ENCODE measurements around the gene APOB. TPM values are rescaled to one million over a fixed set of nuclear protein-coding genes. Genes with fewer than 3 reads are reported as not detected.

The APOB gene
- total RNA-seq, 2 experiments from 2014 or later = not detected

DNA sequence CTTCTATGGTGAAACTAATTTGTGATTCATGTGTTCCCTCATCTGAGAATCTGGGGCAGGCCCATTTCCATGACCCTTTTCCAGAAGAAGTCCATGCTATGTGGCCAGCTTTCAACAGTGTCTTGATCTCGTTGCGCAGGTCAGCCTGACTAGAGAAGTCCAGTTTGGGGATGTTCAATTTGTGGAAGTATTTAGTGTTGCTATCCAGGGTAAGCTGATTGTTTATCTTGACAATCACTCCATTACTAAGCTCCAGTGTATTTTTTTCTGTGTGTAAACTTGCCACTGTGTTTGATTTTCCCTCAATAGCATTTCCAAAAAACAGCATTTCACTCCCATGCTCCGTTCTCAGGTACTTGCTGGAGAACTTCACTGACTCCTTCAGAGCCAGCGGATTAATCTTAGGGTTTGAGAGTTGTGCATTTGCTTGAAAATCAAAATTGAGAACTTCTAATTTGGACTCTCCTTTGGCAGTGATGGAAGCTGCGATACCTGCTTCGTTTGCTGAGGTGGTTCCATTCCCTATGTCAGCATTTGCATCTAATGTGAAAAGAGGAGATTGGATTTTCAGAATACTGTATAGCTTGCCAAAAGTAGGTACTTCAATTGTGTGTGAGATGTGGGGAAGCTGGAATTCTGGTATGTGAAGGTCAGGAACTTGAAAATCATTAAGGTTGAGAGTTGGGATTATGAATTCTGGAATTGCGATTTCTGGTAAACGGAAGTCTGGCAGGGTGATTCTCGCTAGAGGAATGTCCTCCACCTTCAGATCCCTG, 35.7 kb downstream of the APOB start:
- H3K27ac Mint-ChIP-seq = no peak overlapping the region
- DNase-seq (no peak), ATAC-seq (no peak)
- CTCF ChIA-PET = no interaction called here
- H3K4me1 Mint-ChIP-seq (ENCODE audit: low read depth) = no peaks in the 10 kb centered on the region
- no peak overlapping the region for H3K4me3 Mint-ChIP-seq
- peaks cover 1% of the 10 kb centered on the region for H3K27me3 Mint-ChIP-seq (ENCODE audit: low read depth)
- H3K9me3 Mint-ChIP-seq (ENCODE audit: insufficient read depth) = no peaks in the 10 kb centered on the region
- H3K36me3 Mint-ChIP-seq (ENCODE audit: low read depth) = no peaks in the 10 kb centered on the region
- POLR2A ChIA-PET = no interaction called here

DNA sequence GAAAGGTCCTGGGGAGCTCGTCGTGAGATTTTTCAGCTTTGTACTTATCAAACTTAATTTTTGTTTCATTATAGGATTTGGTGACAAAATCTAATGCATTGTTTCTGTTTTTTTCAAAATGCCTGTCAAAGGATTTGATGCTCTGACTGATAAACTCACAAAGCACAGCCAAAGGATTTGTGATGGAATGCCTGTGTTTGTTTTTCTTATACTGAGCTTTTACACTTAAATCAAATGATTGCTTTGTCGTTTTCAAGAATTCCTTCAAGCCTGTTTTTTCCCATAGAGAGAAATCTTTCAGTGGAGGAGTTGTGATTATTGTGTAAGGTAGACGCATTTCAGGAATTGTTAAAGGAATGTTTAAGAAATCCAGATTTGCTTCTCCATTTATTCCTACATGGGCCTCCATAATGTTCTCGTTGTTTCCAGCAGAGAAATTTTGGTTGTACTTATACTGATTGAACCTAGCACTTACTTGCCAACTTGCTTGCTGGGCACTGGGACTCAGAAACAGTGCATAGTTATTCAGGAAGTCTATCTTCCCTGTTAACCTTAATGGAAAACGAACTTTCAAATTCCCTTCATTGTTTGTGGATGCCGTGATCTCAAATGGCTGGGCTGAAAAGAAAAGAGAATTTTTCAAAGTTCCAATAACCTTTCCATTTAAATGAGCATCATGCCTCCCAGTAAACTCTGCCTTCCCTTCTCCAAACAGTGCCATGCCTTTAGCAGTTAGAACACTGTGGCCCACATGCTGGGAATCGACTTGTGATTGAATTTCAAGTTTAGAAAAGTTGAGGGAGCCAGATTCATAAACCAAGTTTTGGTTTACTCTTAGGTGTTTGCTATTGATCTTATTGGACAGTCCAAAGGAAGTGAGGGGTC, 36.5 kb downstream of the APOB start:
- ChIA-PET CTCF (no interaction called here), POLR2A (no interaction called here)
- Mint-ChIP-seq H3K9me3 (ENCODE audit: insufficient read depth) (no peaks in the 10 kb centered on the region), H3K27me3 (ENCODE audit: low read depth) (peaks cover 1% of the 10 kb centered on the region), H3K4me3 (no peak overlapping the region), H3K27ac (no peak overlapping the region), H3K4me1 (ENCODE audit: low read depth) (no peaks in the 10 kb centered on the region), H3K36me3 (ENCODE audit: low read depth) (no peaks in the 10 kb centered on the region)
- no peak for DNase-seq
- ATAC-seq = no peak

DNA sequence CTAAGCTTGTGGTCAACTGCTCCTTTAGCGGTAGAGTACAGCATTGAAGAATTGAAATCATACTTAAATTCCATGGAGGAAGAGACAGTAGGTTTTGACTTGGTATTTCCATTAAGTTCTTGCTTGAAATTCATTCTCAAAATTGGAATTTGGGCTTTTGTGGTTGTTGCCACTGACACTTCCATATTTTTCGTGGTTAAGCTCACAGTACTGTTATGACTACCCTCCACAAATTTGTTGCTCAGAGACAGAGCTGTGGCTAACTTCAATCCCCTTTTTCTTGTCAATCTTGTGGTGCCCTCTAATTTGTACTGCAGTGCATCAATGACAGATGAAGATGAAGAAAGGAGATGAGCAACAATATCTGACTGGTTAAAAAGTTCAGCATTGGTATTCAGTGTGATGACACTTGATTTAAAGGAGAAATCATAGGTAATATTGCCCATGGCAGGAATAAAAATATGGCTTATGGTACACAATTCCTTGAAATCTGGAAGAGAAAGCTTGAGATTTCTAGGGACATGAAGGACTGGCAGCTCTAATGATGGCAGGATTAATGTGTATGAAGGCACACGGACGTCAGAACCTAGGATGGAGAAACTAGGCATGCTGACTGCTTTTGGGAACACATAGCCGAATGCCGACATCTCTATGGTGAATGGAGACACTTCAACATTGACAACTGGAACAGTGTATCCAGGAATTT, 37.3 kb downstream of the APOB start:
- Mint-ChIP-seq H3K27me3 (ENCODE audit: low read depth) (peaks cover 1% of the 10 kb centered on the region), H3K27ac (no peak overlapping the region), H3K4me3 (no peak overlapping the region), H3K4me1 (ENCODE audit: low read depth) (no peaks in the 10 kb centered on the region), H3K9me3 (ENCODE audit: insufficient read depth) (no peaks in the 10 kb centered on the region), H3K36me3 (ENCODE audit: low read depth) (no peaks in the 10 kb centered on the region)
- ATAC-seq (no peak), DNase-seq (no peak)
- CTCF ChIA-PET = no interaction called here
- POLR2A ChIA-PET = no interaction called here

DNA sequence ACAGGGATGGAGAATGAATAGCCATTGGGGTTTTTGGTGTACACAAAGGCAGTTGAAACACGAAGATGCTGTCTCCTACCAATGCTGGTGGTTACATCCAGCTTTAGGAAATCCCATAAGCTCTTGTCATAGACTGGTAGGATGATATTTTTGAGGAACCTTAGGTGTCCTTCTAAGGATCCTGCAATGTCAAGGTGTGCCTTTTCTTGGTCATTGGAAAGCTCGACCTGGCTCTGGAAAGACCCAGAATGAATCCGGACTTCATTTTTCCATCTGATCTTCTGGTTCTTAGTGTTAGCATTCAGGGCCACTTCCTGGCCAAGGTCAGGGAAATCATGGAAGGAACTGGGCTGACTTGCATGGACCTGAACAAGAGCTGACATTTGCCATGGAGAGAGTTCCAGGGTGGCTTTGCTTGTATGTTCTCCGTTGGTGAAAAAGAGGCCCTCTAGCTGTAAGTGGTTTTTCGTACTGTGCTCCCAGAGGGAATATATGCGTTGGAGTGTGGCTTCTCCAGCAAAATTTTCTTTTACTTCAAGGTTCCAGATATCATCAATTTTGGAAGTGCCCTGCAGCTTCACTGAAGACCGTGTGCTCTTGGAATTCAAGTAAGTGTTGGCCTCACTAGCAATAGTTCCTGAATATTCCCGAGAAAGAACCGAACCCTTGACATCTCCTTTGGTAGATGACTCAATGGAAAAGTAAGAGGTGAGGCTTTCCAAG, 38.0 kb downstream of the APOB start:
- DNase-seq (no peak), ATAC-seq (no peak)
- H3K27ac Mint-ChIP-seq = no peak overlapping the region
- no peaks in the 10 kb centered on the region for H3K27me3 Mint-ChIP-seq (ENCODE audit: low read depth)
- no peaks in the 10 kb centered on the region for H3K9me3 Mint-ChIP-seq (ENCODE audit: insufficient read depth)
- no peaks in the 10 kb centered on the region for H3K4me1 Mint-ChIP-seq (ENCODE audit: low read depth)
- no peaks in the 10 kb centered on the region for H3K36me3 Mint-ChIP-seq (ENCODE audit: low read depth)
- H3K4me3 Mint-ChIP-seq = no peak overlapping the region
- CTCF ChIA-PET = no interaction called here
- POLR2A ChIA-PET = no interaction called here

DNA sequence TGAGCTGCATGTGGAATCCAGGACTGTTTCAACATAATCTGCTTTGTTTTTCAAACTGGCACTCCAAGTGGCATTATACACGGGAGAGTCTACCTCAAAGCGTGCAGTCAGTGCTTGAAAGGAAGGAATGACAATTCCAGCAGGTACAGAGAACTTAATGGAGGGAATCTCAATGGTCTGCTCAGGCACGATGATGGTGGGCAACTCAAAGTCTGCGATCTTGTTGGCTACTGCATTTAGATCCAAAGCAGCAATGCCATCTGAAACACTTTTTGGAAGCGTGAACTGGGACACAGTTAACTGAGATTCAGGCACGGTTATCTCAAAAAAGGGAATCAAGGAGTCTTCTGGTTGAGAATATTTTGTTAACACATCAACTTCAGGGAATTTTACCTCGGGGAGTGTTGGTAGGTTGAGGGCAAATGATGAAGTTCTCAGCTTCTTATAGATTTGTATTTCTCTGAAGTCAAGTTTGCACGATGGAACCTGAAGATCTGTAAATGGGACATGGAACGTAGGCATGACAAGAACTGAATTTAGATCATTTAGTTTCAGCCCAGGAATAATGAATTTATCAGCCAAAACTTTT, 38.7 kb downstream of the APOB start:
- no peak overlapping the region for H3K27ac Mint-ChIP-seq
- H3K4me3 Mint-ChIP-seq = no peak overlapping the region
- POLR2A ChIA-PET = no interaction called here
- DNase-seq = no peak
- H3K4me1 Mint-ChIP-seq (ENCODE audit: low read depth) = no peaks in the 10 kb centered on the region
- ATAC-seq = no peak
- no peaks in the 10 kb centered on the region for H3K9me3 Mint-ChIP-seq (ENCODE audit: insufficient read depth)
- CTCF ChIA-PET = no interaction called here
- no peaks in the 10 kb centered on the region for H3K27me3 Mint-ChIP-seq (ENCODE audit: low read depth)
- H3K36me3 Mint-ChIP-seq (ENCODE audit: low read depth) = no peaks in the 10 kb centered on the region

DNA sequence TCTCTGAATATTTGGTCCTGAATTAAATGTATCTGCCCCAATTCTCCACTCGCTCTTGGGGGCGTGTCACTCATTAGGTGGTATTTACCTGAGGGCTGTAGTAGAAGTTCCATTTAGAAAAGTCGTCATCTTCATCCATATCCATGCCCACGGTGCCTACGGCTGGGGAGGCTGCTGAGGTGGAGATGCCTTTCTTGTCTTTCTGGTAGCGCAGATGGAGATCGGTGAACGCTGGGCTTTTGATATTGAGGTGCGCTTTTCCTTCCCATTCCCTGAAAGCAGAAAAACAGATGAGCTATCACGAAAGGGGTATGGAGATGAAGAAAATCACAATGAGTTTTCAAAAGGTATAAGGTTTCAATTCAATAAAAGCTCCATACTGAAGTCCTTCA, 39.7 kb downstream of the APOB start:
- no peaks in the 10 kb centered on the region for H3K4me1 Mint-ChIP-seq (ENCODE audit: low read depth)
- no peak overlapping the region for H3K27ac Mint-ChIP-seq
- ChIA-PET CTCF (no interaction called here), POLR2A (no interaction called here)
- H3K27me3 Mint-ChIP-seq (ENCODE audit: low read depth) = no peaks in the 10 kb centered on the region
- ATAC-seq (no peak), DNase-seq (no peak)
- no peak overlapping the region for H3K4me3 Mint-ChIP-seq
- H3K9me3 Mint-ChIP-seq (ENCODE audit: insufficient read depth) = no peaks in the 10 kb centered on the region
- H3K36me3 Mint-ChIP-seq (ENCODE audit: low read depth) = no peaks in the 10 kb centered on the region

DNA sequence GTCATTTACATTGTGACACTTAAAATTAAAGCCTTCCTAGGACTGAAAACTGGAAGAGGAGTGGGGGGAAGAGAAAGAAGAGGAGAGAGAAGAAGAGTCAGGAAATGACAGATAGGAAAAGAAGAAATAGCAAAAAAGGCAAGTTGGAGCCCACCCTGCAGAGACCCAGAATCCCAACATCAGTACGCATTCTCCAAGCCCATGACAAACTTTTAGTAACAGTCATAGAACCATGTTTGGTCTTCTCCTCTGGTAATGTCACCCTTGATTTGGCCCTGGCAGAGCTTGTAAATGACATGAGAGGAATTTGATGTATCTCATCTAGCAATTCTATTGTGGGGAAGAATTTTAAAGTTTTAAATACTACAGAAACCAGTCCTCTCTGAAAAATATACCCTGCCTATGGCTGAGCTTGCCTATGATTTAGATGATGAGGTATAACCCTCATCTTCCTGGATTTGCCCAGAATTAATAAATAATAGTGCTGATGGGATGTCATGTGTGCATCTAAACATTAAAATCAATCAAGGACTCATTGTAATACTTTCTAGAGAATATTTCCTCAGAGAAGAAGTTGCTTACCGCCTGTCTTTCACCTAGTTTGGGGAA, 40.2 kb downstream of the APOB start:
- Mint-ChIP-seq H3K27me3 (ENCODE audit: low read depth) (no peaks in the 10 kb centered on the region), H3K4me3 (no peak overlapping the region), H3K4me1 (ENCODE audit: low read depth) (no peaks in the 10 kb centered on the region), H3K36me3 (ENCODE audit: low read depth) (no peaks in the 10 kb centered on the region), H3K27ac (no peak overlapping the region), H3K9me3 (ENCODE audit: insufficient read depth) (no peaks in the 10 kb centered on the region)
- CTCF ChIA-PET = no interaction called here
- ATAC-seq (no peak), DNase-seq (no peak)
- POLR2A ChIA-PET = no interaction called here

DNA sequence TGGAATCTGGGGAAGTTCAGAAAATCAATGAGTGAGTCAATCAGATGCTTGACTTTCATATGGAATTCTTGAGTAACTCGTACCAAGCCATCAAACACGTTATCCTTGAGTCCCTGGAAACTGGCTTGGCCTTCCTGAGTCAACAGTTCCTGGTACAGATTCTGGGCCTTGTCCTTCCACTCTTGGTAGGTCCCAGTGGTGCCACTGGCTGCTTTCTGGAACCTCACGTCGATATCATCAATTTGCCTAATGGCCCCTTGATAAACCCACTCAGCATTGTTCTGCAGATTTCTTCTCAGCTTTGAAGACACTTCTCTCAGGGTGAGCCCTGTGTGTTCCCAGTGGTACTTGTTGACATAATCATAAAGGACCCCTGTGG, 41.1 kb downstream of the APOB start:
- H3K4me3 Mint-ChIP-seq = no peak overlapping the region
- DNase-seq = no peak

DNA sequence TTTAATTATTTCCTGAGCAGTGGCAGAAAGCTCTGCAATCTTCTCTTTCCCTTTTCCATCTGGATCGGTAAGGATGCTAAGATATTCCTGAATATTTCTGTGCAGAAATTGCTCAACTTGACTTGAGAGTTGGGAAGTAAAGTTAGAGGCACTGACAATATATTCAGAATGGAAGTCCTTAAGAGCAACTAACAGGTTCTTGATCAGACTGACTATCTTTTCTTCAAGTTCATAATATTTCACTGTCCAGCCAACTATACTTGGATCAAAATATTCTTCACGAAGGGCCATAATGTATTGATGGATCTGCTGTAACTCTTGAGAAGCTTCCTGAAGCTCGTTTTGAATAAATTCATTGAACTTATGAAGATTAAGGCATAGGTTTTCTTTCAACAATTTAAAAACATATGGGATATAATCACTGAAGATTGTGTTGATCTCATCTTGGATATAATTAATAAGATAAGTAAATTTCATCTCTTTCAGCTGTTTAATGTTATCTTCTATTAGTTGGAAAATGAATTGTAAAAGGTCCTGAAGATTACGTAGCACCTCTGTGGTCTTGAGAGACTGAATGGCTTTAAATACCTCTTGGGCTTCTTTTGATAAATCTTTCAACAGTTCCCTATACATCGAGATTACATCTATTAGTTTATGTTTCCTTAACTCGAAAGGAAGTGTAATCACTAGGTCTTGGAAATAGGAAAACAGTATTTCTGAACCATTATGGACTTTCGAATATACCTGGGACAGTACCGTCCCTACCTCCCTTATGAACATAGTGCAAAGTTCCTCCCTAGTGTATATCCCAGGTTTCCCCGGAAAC, 41.7 kb downstream of the APOB start:
- ATAC-seq (no peak), DNase-seq (no peak)
- H3K27me3 Mint-ChIP-seq (ENCODE audit: low read depth) = no peaks in the 10 kb centered on the region
- no peaks in the 10 kb centered on the region for H3K36me3 Mint-ChIP-seq (ENCODE audit: low read depth)
- no peaks in the 10 kb centered on the region for H3K9me3 Mint-ChIP-seq (ENCODE audit: insufficient read depth)
- ChIA-PET CTCF (no interaction called here), POLR2A (no interaction called here)
- H3K27ac Mint-ChIP-seq = no peak overlapping the region
- H3K4me1 Mint-ChIP-seq (ENCODE audit: low read depth) = no peaks in the 10 kb centered on the region
- no peak overlapping the region for H3K4me3 Mint-ChIP-seq

More for the DNA sequence above, 41.1 kb downstream of the APOB start:
- Mint-ChIP-seq H3K36me3 (ENCODE audit: low read depth) (no peaks in the 10 kb centered on the region), H3K27me3 (ENCODE audit: low read depth) (no peaks in the 10 kb centered on the region), H3K4me1 (ENCODE audit: low read depth) (no peaks in the 10 kb centered on the region), H3K9me3 (ENCODE audit: insufficient read depth) (no peaks in the 10 kb centered on the region), H3K27ac (no peak overlapping the region)
- ChIA-PET POLR2A (no interaction called here), CTCF (no interaction called here)
- ATAC-seq = no peak

DNA sequence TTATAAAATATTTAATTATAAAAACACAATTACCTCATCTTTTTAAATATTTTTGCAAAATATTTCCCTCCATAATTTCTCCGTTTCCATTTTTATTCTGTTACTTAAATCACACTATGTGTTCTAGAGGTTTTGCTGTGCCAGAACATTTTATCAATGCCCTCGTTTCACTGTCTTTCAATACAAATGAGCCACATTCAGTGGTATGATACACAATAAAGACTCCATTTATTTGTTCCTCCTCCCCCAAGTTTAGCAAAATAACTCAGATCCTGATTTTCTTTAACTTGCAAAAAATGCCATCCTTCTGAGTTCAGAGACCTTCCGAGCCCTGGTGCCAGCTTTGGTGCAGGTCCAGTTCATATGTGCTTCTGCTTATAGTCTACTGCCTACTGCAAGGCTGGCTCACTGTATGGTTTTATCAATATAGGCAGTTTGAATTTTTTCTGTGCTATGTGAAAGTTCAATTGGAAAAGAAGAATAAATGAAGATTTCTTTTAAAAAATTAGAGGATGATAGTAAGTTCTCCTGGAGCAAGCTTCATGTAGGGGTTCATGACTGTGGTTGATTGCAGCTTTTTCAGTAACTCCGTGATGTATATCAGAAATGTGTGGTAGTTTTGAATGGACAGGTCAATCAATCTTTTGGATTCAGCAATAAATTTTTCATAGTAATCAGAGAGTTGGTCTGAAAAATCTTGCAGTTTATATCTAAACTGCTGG, 42.5 kb downstream of the APOB start:
- DNase-seq (no peak), ATAC-seq (no peak)
- ChIA-PET POLR2A (no interaction called here), CTCF (no interaction called here)
- no peaks in the 10 kb centered on the region for H3K27me3 Mint-ChIP-seq (ENCODE audit: low read depth)
- no peaks in the 10 kb centered on the region for H3K36me3 Mint-ChIP-seq (ENCODE audit: low read depth)
- no peaks in the 10 kb centered on the region for H3K9me3 Mint-ChIP-seq (ENCODE audit: insufficient read depth)
- no peaks in the 10 kb centered on the region for H3K4me1 Mint-ChIP-seq (ENCODE audit: low read depth)
- no peak overlapping the region for H3K4me3 Mint-ChIP-seq
- H3K27ac Mint-ChIP-seq = no peak overlapping the region
